ENCODE data around the gene GARNL3.

- no peak for TF ChIP-seq CTCF (IDR thresholded peaks at IDR 0.05)
- TF ChIP-seq POLR2A (IDR thresholded peaks at IDR 0.05) = no peak
Observed at GRCh38 chr9:127407492-127407843, 142.9 kb downstream of the GARNL3 start.
